H1 (cell line): Measurements from ENCODE around the gene NCF2.
A peak's percentile ranks its signal among the peaks of the same experiment; 100 is the strongest.

Source experiments
- BCL11A ChIP-seq, 2 experiments: IDR thresholded peaks; one replicate each; pipeline ENCODE4 v1.6.1; 2011; ENCODE audit warnings: low read depth in 2 of 2, low read length in 2 of 2, mild to moderate bottlenecking in 2 of 2
- CREB1 ChIP-seq: IDR thresholded peaks from 2 replicates; pipeline ENCODE4 v1.6.1; 2012; ENCODE audit warnings: inconsistent platforms
- EZH2 ChIP-seq: fragments of 200-600 bp; sonication (generic); IDR thresholded peaks from 2 replicates; pipeline ENCODE4 v1.7.1; 2012; ENCODE audit warnings: low read depth, mild to moderate bottlenecking, moderate library complexity, low read length, inconsistent platforms; ENCODE audit not compliant: severe bottlenecking
- HDAC2 ChIP-seq, 2 experiments: fragments of 300-600 bp in 1 of 2; sonication (generic) in 1 of 2; IDR thresholded peaks; 2 replicates each; pipeline ENCODE4 v1.6.1; 2011 to 2012; ENCODE audit warnings: low read depth in 2 of 2, low read length in 2 of 2, mild to moderate bottlenecking in 2 of 2, moderate library complexity in 2 of 2, borderline replicate concordance in 1 of 2, inconsistent platforms in 1 of 2
- KDM1A ChIP-seq: fragments of 200-600, 300-600 bp; sonication (generic); IDR thresholded peaks from 2 replicates; pipeline ENCODE4 v1.7.1; 2016; ENCODE audit warnings: mild to moderate bottlenecking, low read length, borderline replicate concordance
- POLR2A ChIP-seq, 2 experiments: IDR thresholded peaks; 1 replicate in 1 of 2; 2 replicates in 1 of 2; pipeline ENCODE4 v1.6.1; 2011; ENCODE audit warnings: low read depth in 2 of 2, low read length in 2 of 2, mild to moderate bottlenecking in 2 of 2; ENCODE audit errors: control extremely low read depth in 1 of 2
- POLR2AphosphoS5 ChIP-seq: IDR thresholded peaks from 2 replicates; pipeline ENCODE4 v1.6.1; 2011; ENCODE audit warnings: low read depth, low read length
- RFX5 ChIP-seq: IDR thresholded peaks from 2 replicates; pipeline ENCODE4 v1.6.1; 2011; ENCODE audit warnings: low read depth, low read length, improper control_type of control experiment, borderline replicate concordance
- SRF ChIP-seq: IDR thresholded peaks from 2 replicates; pipeline ENCODE4 v1.6.1; 2011; ENCODE audit warnings: mild to moderate bottlenecking, low read depth, low read length, moderate library complexity
- TF ChIP-seq, protein P1 (sequence below), 3 experiments: IDR thresholded peaks; 1 replicate in 2 of 3; 2 replicates in 1 of 3; pipeline versions ENCODE4 v1.5.1 to v1.6.1; 2011; ENCODE audit warnings: low read length in 3 of 3, mild to moderate bottlenecking in 3 of 3, inconsistent platforms in 2 of 3, low read depth in 1 of 3, moderate library complexity in 1 of 3; ENCODE audit not compliant: insufficient read depth in 1 of 3; ENCODE audit errors: control extremely low read depth in 1 of 3
- TF ChIP-seq, protein P2 (sequence below): IDR thresholded peaks from 2 replicates; pipeline ENCODE4 v1.6.1; 2012; ENCODE audit warnings: inconsistent platforms
- TF ChIP-seq, protein P3 (sequence below): IDR thresholded peaks from 2 replicates; pipeline ENCODE4 v1.6.1; 2012; ENCODE audit warnings: inconsistent platforms

DNA sequence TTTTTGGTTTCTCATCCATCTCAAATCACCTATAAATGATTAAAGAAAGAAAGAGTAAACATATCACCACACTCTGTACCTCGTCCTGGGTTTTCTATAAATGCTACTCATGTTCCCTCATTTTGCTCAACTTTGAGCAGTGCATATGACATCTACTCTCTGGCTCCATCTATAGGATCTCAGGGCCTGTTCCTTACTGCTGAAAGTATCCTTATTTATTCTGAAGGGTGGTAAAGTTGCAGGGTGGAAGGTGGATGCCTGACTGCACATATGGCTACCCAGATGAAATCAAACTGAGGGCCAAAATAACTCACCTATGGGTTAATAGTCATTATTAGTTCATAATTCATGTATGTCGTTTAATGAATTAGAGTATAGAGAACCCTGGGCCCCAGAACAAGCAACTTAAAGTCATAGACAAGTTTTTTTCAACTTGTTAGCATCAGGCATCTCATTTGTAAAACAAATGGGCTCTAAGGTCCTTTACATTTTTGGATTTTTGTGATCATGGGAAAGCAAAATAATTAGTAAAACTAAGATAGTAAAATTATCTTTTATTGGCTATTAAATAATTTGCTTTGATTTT lies 46.5 kb downstream of the NCF2 start:
- TF ChIP-seq, protein P1, sequence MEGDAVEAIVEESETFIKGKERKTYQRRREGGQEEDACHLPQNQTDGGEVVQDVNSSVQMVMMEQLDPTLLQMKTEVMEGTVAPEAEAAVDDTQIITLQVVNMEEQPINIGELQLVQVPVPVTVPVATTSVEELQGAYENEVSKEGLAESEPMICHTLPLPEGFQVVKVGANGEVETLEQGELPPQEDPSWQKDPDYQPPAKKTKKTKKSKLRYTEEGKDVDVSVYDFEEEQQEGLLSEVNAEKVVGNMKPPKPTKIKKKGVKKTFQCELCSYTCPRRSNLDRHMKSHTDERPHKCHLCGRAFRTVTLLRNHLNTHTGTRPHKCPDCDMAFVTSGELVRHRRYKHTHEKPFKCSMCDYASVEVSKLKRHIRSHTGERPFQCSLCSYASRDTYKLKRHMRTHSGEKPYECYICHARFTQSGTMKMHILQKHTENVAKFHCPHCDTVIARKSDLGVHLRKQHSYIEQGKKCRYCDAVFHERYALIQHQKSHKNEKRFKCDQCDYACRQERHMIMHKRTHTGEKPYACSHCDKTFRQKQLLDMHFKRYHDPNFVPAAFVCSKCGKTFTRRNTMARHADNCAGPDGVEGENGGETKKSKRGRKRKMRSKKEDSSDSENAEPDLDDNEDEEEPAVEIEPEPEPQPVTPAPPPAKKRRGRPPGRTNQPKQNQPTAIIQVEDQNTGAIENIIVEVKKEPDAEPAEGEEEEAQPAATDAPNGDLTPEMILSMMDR (IDR thresholded peaks at IDR 0.05; ENCODE audit: control extremely low read depth in 1 of 3, insufficient read depth in 1 of 3, low read depth in 1 of 3, low read length in 3 of 3) = peak in 2 of 3 experiments; percentile 57 to 72; a peak in 3 of 4 replicates
- no peak for TF ChIP-seq RFX5
- TF ChIP-seq CREB1 = no peak
- TF ChIP-seq POLR2AphosphoS5 = no peak
- TF ChIP-seq, protein P2, sequence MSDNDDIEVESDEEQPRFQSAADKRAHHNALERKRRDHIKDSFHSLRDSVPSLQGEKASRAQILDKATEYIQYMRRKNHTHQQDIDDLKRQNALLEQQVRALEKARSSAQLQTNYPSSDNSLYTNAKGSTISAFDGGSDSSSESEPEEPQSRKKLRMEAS = no peak
- TF ChIP-seq EZH2 = no peak
- no peak for TF ChIP-seq HDAC2 (IDR thresholded peaks at IDR 0.05; ENCODE audit: borderline replicate concordance in 1 of 2, low read depth in 2 of 2, low read length in 2 of 2)
- no peak for TF ChIP-seq POLR2A (IDR thresholded peaks at IDR 0.05; ENCODE audit: control extremely low read depth in 1 of 2, low read depth in 2 of 2, low read length in 2 of 2)
- no peak for TF ChIP-seq KDM1A
- TF ChIP-seq BCL11A (IDR thresholded peaks at IDR 0.05; ENCODE audit: low read depth in 2 of 2, low read length in 2 of 2) = no peak
- TF ChIP-seq SRF = no peak
- TF ChIP-seq, protein P3, sequence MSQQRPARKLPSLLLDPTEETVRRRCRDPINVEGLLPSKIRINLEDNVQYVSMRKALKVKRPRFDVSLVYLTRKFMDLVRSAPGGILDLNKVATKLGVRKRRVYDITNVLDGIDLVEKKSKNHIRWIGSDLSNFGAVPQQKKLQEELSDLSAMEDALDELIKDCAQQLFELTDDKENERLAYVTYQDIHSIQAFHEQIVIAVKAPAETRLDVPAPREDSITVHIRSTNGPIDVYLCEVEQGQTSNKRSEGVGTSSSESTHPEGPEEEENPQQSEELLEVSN = no peak
